Measurements from ENCODE around the gene OSBPL10. TPM values are rescaled to one million over a fixed set of nuclear protein-coding genes. Genes with fewer than 3 reads are reported as not detected.

The OSBPL10 gene
- total RNA-seq, 1 donor from 2014 or later, result 8.4 TPM

GRCh38 chr3:31958701-31959152, 22.3 kb downstream of the OSBPL10 start:
- H3K4me2 ChIP-seq, result peak overlapping the region; percentile 9
- H2AFZ ChIP-seq (replicated peaks), result no peak overlapping the region
- Mint-ChIP-seq H3K27me3 (ENCODE audit: insufficient read depth, low read depth) (no peaks in the 10 kb centered on the region), H3K27ac (no peak overlapping the region), H3K4me3 (no peak overlapping the region), H3K9me3 (peaks cover 12% of the 10 kb centered on the region), H3K36me3 (no peaks in the 10 kb centered on the region), H3K4me1 (peaks cover 28% of the 10 kb centered on the region)
- no peaks in the 10 kb centered on the region for H3K36me3 ChIP-seq
- H3K9me3 ChIP-seq (ENCODE audit: low read depth), result peaks cover 8% of the 10 kb centered on the region
- DNase-seq (ENCODE audit: low spot score), result no peak
- peaks cover 37% of the 10 kb centered on the region for H3K4me1 ChIP-seq
- no peaks in the 10 kb centered on the region for H3K27me3 ChIP-seq
- no peak overlapping the region for H3K27ac ChIP-seq
- H3K4me3 ChIP-seq, result no peak overlapping the region
- no peaks in the 10 kb centered on the region for H4K20me1 ChIP-seq (ENCODE audit: low read depth)
- H3K9ac ChIP-seq, result no peak overlapping the region
- TF ChIP-seq EZH2 (IDR thresholded peaks at IDR 0.05) (no peak), EZH2phosphoT487 (IDR thresholded peaks at IDR 0.05) (no peak), CTCF (IDR thresholded peaks at IDR 0.05) (no peak)
- H3F3A ChIP-seq (ENCODE audit: low read depth), result peaks cover 11% of the 10 kb centered on the region
- H3K79me2 ChIP-seq (ENCODE audit: low read depth), result peaks cover 5% of the 10 kb centered on the region

- H3K9me3 Mint-ChIP-seq, result peaks cover 12% of the 10 kb centered on the region
- Histone ChIP-seq H3K4me2 (no peak overlapping the region), H3K9ac (no peak overlapping the region), H2AFZ (replicated peaks) (no peak overlapping the region), H3K4me1 (peaks cover 37% of the 10 kb centered on the region), H3K4me3 (no peak overlapping the region), H3K27ac (no peak overlapping the region), H3F3A (ENCODE audit: low read depth) (peaks cover 11% of the 10 kb centered on the region), H3K27me3 (no peaks in the 10 kb centered on the region), H4K20me1 (ENCODE audit: low read depth) (no peaks in the 10 kb centered on the region), H3K36me3 (no peaks in the 10 kb centered on the region), H3K9me3 (ENCODE audit: low read depth) (peaks cover 8% of the 10 kb centered on the region), H3K79me2 (ENCODE audit: low read depth) (peaks cover 5% of the 10 kb centered on the region)
- peaks cover 28% of the 10 kb centered on the region for H3K4me1 Mint-ChIP-seq
- no peak for DNase-seq (ENCODE audit: low spot score)
- no peak overlapping the region for H3K4me3 Mint-ChIP-seq
- H3K36me3 Mint-ChIP-seq, result no peaks in the 10 kb centered on the region
- TF ChIP-seq CTCF (IDR thresholded peaks at IDR 0.05) (no peak), EZH2 (IDR thresholded peaks at IDR 0.05) (no peak), EZH2phosphoT487 (IDR thresholded peaks at IDR 0.05) (no peak)
- peaks cover 2% of the 10 kb centered on the region for H3K27me3 Mint-ChIP-seq (ENCODE audit: insufficient read depth, low read depth)
- no peak overlapping the region for H3K27ac Mint-ChIP-seq
Observed at GRCh38 chr3:31957106-31957505, 24.0 kb downstream of the OSBPL10 start.

GRCh38 chr3:31955581-31955980, 25.5 kb downstream of the OSBPL10 start:
- Mint-ChIP-seq H3K27me3 (ENCODE audit: insufficient read depth, low read depth) (peaks cover 2% of the 10 kb centered on the region), H3K27ac (no peak overlapping the region), H3K4me3 (no peak overlapping the region), H3K36me3 (no peaks in the 10 kb centered on the region), H3K4me1 (peaks cover 24% of the 10 kb centered on the region), H3K9me3 (peaks cover 12% of the 10 kb centered on the region)
- no peaks in the 10 kb centered on the region for H3K27me3 ChIP-seq
- DNase-seq (ENCODE audit: low spot score), result no peak
- H3K9ac ChIP-seq, result no peak overlapping the region
- peaks cover 31% of the 10 kb centered on the region for H3K4me1 ChIP-seq
- peaks cover 5% of the 10 kb centered on the region for H3K79me2 ChIP-seq (ENCODE audit: low read depth)
- H3K36me3 ChIP-seq, result no peaks in the 10 kb centered on the region
- peaks cover 11% of the 10 kb centered on the region for H3F3A ChIP-seq (ENCODE audit: low read depth)
- H3K4me3 ChIP-seq, result no peak overlapping the region
- TF ChIP-seq CTCF (IDR thresholded peaks at IDR 0.05) (no peak), EZH2phosphoT487 (IDR thresholded peaks at IDR 0.05) (no peak), EZH2 (IDR thresholded peaks at IDR 0.05) (no peak)
- peaks cover 8% of the 10 kb centered on the region for H3K9me3 ChIP-seq (ENCODE audit: low read depth)
- H3K4me2 ChIP-seq, result no peak overlapping the region
- no peak overlapping the region for H2AFZ ChIP-seq (replicated peaks)
- H3K27ac ChIP-seq, result no peak overlapping the region
- no peaks in the 10 kb centered on the region for H4K20me1 ChIP-seq (ENCODE audit: low read depth)

Measured in neural progenitor cell (in vitro differentiated cells).